ENCODE measurements around the gene PLEKHM3.
"Not testable (repeated sequence)": the region's sequence is repeated elsewhere in the genome, so short reads cannot be mapped to it uniquely, and the experiment has no call there.

The PLEKHM3 gene

DNA sequence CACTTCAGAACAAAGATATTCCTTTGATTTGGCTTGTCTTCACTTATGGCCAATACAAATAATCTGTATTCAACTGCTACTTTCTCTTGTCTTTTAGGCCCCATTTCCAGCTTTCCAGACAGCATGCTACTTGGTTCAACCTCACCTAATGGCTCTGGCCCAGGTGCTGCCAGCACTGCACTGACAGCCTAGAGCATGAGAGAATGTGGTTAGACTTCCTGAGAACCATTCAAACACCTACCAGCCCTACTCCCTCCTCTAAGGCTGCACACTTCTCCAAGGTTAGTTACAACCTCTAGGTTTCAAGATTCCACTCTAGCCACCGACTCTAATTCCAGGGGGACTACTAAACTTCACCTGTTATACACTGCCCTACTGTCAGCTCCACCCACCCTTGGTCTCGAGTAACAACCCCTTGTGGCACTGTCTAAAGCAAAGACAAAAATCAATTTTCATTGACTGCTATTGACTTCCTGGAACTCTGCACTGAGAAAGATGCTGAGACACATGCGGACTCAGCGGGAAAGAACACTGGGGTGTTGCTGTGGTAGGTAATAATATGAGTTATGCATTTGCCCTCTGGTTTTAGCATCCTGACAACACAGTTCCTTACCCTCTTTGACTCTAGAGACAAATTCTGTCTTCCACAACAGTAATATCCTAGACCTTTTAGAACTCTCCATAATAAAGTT is 38.2 kb downstream of the PLEKHM3 start:
- DNase-seq: no peak

DNA sequence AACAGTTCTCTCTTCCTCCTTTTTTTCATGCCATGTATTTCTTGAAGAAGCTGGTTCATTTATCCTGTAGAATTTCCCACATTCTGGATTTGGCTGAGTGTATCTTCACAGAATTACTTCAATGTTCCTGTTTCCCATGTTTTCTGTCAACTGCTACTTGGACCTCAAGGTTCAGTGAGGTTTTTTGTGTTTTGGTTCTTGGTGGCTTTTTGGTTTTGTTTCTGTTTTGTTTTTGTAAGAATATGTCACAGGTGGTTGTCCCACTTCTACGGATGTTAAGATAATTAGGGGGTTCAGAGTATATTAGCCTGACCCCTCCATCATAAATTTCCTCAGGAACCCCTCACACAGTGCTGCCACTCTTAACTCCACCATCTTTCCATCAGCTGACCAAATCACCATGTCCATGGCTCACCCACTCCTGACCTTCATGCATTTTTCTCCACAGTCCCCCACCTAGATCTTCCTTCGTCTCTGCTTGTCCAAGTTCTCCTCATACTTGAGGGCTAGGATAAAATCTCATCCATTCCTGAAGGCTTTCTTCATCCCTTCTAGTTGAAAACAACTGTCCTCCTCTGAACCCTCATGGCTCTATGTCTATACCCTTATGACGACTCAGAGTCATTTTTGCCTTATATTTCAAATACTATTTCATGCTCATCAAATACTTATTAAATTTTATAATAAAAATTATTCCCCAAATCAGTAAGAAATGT is 40.4 kb downstream of the PLEKHM3 start:
- DNase-seq: no peak

DNA sequence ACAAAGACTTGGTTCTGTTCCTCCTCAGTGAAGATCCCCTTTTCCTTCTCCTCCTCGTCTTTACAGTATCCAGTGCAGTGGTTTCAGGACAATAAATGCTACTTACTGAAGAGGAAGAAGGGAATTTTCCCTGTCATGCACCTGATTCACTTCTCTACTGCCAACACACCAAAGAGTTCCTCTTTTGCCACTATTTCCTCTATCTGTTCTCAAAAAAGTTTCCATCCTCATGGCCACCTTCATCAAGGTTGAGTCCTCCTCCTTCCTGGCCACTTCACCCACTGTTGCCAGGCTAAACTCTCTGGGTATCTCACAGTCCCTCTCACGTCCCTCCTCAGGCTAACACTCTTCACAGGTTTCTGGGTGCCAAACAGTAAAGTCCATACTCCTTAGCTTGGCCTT is 41.7 kb downstream of the PLEKHM3 start:
- peak in 1 of 2 donors; percentile 25 for DNase-seq

DNA sequence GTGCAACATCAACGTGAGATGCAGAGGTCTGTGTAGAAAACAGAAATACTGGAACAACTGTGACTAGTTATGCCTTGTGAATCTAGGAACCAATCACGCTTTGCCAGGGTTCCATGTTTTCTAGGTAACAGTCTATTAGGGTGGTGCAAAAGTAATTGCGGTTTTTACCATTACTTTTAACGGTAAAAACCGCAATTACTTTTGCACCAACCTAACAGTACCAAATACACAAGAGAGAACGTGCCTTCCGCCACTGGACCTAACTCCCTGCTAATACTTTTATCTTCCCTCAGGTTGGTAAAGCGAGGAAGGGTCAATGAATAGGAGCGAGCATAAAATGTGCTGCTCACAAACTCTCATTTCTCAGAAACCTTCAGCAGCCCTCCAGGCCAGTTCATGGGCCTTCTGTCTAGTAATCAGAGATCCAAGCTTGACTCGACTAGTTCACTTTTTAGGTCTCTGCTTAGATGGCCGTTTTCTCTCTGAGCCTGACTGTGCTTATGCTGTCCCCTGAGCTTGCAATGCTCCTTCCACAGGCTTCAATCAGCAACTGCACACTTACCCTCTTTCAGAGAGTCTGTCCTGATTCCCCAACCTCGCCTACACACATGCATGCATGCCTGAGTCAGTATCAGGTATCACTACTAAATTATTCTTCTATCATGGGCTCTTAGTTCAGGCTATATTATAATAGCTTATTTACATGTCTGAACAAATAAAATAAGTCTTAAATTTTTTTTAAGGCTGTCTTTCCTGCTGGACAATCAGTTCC is 47.0 kb downstream of the PLEKHM3 start:
- DNase-seq: no peak

DNA sequence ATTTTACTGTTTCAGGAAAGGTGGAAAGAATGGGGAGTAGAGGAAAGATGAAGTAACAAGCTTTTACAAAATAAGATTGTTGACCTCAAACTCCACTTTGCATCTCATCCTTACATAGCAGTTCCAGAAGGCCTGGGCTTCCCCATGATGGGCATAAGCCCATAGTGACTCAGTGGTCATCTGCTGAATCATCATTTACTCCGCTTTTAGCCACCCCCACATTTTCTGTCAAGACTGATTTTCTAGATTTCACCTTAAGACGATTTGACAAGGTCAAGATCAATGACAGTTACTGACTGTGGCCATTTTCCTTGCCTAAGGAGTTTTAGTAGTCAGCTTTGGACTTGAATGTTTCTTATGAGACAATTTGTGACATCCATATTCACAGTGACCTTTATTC is 49.4 kb downstream of the PLEKHM3 start:
- DNase-seq: no peak

DNA sequence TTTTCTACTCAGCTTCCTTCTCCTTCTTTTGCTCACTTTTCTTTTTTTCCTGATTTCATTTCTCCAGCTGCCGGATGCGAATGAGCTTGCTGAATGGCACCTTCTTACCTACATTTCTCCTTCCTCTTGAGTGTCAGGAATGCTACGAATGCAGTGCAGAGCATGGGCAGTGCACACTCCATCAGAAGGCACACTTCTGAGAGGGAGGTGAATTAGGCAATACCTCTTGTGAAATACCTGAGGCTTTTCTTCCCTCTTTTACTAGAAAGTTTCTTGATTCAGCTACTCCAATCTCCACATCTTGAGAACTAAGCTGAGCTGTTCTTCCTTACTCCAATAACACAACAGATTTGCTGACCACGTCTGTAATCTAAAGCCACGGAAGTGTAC is 51.1 kb downstream of the PLEKHM3 start:
- DNase-seq: no peak

DNA sequence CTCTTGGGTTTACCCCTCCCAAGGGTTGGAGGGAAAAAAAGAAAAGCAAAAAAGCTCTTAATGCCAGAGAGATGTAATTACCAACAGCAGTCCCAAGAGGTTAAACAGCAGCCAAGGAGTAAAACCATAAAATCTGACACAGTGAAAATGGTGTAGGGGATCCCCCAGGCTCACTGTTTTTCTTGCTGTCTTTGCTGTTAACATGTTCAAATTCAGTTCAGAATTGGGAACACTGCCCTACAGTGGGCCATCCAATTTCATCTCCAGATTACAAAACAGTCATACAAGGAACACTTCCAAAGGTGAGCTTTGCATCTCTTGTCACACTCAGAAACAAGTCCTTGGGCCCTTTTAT is 54.5 kb downstream of the PLEKHM3 start:
- no peak for DNase-seq

DNA sequence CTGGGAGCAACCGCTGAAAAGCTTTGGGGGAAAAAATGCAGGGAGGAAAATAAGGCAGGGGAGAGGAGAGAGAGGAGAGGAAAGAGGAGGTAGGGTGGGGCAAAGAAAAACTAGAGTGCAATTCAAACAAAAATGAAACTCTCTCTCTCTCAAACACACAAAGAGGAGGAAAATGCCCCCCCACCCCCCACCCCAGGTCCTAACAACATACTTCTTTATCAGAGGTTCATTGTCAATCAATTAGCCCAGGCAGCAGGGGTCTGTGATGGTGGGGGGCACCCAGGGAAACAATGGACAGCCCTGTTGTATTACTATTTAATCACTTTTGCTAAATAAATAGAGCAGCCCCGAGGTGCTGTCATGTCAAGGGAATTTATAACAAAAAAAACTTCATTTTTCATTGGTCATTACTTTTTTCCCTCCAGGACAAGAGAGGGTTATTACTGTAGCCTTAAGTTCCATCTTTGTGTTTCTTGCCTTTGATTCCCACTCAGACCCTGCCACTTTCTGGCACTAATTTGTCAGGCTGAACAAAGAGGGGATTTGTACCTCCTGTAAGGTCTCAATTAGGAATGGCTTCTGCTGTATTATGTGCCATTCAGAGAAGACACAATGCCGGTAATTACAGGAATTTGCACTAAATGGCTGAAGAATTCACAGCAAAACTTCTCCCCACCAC is 55.0 kb downstream of the PLEKHM3 start:
- DNase-seq: no peak

DNA sequence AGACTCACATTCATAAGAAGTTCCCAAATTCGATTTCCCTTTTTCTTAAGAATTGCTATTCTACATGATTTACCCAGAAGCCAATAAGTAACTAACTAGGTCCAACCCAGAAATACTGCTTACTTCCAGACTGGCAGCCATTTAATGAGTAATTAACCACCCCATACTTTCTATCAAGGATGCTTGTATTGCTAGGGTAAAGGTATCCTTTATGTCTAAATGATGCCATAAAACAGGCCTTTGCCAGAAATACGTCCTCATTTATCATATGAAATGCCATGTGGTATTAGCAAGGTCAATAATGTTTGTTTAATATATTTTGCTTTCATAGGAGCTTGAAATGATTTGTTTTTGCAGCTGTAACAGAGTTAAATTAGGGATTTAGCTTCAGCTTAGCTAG is 56.1 kb downstream of the PLEKHM3 start:
- no peak for DNase-seq

DNA sequence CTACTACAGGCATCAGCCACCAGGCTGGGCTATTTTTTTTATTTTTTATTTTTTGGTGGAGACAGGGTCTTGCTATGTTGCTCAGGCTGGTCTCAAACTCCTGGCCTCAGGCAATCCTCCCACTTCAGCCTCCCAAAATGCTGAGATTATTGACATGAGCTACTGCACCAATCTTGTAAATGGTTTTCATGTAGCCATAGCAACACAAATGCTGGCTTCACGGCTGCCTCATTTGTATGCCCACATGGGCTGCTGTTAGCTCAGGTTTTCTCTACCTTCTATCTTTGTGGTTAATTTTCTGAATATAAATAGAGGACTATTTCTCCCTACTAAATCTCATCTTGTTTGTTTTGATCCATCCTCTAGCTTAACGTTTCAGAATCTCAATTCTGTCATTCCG is 58.2 kb downstream of the PLEKHM3 start:
- DNase-seq: no peak

DNA sequence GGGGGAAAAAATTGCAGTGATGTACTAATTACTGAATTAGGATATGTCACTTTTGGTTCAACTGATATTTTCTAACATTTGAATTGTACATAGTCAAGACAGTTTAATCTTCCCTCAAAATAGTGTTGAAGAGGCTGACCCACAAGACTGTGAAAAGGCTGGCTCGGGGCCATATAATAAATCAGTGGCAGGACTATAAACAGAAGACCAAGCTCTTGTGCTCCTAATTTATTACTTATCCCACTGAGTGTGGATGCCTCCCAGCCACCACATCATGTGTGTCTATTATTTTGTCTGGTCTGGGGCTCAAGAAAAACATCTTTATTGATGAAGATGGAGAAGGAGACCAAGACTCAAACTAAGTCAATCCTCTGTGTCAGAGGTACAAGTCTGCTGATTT is 64.4 kb downstream of the PLEKHM3 start:
- no peak for DNase-seq

DNA sequence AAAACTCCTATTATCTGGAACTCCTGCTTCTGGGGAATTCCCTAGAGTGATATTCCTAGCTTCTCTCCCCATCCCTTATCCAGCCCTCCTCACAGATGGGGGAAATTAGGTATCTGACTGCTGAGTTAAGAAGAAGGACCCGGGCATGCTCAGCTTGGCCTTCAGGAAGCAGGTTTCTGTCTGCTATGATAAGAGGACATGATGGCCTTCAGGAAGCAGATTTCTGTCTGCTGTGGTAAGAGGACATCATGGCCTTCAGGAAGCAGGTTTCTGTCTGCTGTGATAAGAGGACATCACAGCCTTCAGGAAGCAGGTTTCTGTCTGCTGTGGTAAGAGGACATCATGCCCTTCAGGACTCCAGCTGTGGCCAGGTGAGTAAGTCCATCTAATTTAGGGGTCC is 65.2 kb downstream of the PLEKHM3 start:
- peak in 1 of 2 donors; percentile 89 for DNase-seq

DNA sequence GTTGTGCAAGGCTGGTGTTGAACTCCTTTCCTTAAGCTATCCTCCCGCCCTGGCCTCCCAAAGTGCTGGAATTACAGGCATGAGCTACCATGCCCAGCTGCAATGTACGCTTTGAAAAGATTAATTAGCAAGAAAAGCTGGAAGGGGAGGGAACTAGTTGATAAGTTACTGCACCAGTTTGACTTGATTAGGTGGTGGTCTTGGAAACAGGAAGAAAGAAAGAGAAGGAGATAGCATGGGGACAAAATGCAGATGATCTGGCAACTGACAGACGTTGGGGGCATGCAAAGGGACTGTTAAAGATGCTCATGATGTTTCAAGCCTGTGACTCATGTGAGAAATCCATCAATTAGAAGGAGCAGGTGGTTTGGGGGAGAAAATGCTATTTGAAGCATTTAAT is 68.6 kb downstream of the PLEKHM3 start:
- peak in 1 of 2 donors; percentile 20 for DNase-seq

DNA sequence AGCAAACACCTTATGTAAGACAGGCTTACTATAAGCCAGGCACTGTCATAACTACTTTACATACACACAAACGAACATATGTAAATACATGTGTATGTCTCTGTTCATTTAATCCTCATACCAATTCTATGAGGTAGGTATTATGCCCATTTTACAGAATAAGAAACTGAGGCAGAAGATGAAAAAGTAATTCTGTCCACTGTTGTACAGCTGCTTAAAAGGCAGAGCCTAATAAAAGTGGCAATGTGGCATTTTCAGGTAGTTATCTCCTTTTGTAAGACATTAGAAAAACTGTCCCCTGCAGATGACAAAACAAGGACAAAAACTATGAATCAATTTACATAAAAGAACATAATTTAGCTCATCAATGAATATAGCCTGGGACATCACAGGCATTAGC is 69.9 kb downstream of the PLEKHM3 start:
- no peak for DNase-seq

DNA sequence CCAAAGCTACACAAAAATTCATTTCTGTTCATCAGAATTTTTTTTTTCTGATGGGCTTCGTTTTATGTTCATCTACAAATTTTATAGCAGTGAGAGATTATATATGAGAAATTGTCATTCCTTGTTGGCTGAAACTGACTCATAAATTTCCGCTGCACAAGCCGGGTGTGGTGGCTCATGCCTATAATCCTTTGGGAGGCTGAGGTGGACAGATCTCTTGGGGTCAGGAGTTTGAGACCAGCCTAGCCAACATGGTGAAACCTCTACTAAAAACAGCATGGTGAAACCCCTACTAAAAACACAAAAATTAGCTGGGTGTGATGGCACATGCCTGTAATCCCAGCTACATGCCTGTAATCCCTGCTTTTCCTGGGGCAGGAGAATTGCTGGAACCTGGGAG is 72.0 kb downstream of the PLEKHM3 start:
- no peak for DNase-seq

DNA sequence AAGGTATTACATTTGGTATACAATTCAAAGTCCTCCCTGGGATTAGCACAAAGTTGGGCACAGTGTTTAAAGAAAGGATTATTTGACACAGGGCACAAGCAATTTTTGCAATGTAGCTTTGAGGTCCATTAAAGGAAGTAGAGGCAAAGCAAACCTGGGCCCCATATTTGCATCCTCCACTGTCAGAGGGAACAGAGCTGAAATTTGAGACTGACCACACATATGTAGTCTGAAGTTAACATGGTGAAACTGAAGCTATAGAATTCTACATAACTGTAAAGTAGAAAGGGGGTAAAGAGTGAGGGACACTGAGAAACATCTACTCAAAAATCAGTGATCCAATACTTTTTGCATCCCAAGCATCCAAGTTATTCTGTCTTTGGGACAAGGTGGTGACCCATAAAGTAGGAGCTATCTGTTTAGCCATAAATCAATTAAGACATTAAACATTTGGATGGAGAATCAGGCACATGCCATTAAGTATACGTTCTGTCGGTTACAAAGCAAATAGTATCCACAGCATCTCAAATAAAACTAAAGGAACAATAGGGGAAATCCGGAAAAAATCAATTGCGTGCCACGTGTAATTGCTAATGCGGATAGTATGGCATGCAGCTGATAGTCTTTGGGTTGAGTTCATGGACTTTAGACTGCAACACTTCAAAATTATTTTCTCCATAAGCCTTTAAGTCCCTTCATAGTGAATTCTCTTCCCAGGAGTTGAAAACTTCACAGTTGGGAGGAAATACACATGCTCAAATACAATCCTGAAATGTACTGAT is 72.6 kb downstream of the PLEKHM3 start:
- no peak for DNase-seq

DNA sequence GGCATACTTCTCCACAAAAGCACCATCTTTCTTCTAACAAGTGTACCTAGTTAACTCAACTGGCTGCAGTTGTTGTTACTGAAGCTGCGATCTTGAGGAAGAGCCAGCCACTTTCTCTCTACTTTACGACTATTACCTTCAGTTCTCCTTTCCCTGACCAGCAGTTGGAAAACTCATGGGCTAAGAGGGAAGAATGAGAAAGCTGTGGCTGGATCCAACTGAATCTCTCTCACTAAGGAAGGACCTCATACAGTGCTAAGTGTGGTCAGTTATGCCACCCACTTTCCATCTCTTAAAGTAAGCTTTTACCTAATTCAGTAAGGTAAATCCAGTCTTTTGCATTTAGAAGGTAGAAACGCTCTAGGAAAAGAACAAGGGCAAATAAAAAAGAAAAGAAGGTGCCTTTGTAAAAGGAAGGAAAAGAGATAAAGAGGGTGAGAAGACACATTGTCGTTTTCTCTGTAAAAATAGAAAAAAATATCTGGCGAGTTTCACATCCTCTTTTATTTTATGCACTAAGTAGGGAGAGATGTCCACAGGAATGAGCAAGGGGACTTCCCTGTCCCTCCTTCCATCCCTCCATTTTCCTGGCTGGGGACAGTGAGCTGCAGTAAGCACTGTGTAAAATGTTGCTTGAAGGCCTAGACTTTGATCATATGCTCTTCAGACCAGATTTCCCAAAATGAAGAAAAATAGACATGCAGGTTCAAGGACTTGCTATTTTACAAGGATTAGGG is 73.4 kb downstream of the PLEKHM3 start:
- no peak for DNase-seq

DNA sequence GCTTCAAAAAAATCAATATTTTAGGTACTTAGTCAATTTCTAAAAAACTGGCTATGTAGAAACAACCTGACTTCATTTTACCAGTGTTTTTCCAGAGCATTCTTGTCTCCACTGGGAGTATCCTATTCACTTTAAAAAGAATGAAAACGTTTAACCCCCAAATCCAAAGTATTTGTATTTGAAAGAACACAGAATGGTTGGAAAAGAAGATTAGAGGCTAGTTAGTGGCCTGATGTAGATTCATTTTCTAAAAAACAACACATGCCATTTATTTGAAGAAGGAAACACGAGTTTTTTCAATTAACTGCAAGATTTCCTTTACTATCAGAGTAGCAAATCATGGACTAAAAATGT is 74.6 kb downstream of the PLEKHM3 start:
- DNase-seq: no peak

DNA sequence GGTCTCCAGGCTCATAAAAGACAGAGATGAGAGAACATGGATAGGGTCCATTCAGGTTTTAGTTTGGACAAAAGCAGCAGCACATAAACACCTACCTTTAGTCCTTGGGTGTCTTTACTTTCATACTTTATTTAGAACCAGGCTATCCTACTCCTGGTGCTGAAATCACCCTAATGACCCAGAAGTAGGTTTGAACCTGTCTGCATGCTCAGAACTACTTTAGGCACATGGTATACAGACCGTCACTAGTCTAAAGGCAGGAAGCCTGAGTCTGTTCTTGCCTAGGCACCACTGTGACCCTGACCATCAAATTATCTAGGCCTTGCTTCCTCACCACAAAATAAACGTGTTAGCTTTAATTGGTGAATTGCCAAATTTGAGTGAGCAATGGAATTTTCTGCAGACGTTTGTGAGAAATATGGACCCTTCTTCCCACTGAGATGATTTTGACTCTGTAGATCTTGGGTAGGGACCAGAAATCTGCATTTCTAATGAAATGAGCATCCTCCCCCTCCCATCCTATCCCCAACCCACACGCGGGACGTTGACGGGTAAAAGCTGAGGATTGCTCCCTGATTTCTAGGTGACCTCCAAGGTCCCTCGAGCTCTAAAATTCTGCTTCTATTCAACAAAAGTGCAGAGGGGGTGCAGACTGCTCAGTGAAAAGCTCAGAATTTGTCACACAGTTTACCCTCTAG is 75.1 kb downstream of the PLEKHM3 start:
- no peak for DNase-seq

DNA sequence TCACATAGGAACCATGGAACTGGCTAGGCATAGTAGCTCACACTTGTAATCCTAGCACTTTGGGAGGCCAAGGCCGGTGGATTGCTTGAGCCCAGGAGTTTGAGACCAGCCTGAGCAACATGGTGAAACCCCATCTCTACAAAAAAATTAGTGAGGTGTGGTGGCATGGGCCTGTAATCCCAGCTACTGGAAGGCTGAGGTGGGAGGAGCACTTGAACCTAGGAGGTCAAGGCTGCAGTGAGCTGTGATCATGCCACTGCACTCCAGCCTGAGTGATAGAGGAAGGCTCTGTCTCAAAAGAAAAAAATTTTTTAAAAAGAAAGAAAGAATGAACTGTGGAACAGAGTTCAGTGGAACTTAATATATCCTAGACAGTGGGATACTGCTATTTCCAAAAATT is 76.1 kb downstream of the PLEKHM3 start:
- not testable (repeated sequence) for DNase-seq

DNA sequence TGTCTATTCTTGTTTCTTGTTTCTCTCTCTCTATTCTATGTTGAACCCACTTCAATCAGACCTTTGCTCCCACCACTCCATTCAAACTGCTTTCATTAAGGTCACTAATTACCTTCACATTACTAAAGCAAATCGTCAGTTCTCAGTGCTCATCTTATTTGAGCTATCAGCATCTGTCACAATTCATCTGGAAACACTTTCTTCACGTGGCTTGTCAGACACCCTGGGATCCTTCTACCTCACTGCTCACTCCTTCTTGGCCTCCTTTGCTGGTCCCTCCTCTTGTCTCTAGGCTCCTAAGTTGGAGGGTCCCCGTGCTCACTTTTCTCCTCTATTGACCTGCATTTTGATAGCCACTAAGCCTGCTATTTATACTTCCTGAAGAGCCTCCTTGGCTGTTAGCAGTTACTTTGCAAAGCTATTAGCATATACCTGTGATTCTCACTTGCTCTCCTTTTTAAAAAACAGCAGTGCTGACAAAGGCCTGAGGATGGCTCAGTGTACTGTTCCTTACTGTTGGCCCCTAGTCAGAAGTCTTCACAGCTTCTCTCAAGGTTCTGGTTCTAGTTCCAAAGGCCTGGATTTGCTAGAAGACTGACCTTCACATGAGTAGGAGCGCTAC is 80.2 kb downstream of the PLEKHM3 start:
- no peak for DNase-seq
